Measurements from ENCODE around the gene COL5A3.
"Not testable (repeated sequence)": the region's sequence is repeated elsewhere in the genome, so short reads cannot be mapped to it uniquely, and the experiment has no call there.

COL5A3 gene

DNA sequence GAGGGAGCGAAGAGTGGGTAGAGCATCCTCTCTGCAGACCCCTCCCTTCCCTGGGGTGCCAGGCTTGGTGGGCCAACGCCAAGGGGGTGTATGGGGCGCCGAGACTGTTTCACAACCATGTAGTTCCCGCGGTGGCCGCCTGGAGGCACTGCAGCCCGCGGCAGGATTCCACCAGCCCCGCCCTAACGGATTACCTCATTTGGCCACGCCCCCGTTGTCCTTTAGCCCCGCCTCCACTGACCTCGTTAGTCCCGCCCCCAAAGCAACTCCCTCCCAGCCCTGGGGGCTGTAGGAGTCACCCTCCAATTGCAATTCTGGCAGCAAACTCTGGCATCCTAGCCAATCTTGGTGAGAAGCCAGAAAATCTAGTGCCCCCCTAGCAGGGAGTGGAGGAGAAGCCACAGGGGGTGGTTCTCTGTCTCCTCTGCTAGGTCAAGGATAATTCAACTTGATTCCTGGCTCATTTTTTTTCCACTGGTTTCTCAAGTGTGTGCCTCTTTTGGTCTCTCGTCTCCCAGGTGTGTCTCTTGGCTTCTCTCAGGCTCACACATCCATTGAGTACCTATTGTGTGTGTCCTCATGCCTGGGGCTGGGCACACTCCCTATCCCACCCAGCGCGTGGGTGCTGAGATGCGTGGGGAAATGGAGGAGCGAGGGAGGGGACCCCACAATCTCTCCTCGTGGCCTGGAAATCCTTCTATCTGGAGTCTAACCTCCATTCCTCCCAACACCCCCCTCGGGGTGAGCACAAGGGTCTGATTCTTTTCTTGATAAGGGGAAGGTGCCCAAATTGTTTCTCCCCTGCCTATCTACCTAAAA is 76.0 kb downstream of the COL5A3 start:
- peak in 1 of 2 experiments; percentile 32 for DNase-seq

DNA sequence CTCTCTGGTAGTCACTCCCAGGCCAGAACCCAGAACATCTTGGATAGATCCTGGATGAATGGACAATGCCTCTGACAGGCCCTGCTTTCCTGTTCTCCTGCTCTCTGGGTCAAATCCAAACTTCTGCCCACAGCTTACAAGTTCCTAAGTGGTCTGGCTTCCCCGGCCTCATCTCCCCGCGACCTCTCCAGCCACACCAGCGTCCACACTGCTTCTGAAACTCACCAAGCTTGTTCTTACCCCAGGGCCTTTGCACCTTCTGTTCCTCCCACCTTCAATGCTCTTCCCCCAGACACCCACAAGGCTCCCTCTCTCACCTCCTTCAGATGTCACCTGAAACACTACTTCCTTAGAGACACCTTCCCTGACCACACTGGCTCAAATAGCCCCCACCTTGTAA is 77.5 kb downstream of the COL5A3 start:
- DNase-seq = no peak

DNA sequence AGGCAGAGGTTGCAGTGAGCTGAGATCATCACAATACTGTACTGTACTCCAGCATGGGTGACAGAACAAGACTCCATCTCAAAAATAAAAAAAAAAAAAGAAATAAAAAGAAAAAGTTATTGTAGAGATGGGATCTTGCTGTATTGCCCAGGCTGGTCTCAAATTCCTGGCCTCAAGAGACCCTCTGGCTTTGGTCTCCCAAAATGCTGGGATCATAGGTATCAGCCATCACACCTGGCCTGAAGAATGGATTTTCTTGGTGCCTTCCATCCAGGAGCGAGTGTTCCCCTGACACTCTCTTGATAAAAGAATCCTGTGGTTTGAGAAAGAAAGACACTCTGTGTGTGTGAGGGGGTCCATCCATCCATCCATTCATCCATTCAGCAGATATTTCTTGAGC is 78.7 kb downstream of the COL5A3 start:
- DNase-seq = no peak

DNA sequence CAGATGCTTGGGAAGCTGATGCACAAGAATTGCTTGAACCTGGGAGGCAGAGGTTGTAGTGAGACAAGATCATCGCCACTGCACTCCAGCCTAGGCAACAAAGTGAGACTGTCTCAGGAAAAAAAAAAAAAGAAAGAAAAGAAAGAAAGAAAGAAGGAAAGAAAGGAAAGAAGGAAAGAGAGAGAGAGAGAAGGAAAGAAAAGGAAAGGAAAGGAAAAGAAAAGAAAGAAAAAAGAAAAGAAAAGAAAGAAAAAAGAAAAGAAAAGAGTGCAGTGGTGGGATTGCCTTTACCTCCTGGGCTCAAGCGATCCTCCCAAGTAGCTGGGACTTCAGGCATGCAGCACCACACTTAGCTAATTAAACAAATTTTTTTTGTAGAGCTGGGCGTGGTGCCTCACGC is 86.9 kb downstream of the COL5A3 start:
- DNase-seq = no peak

DNA sequence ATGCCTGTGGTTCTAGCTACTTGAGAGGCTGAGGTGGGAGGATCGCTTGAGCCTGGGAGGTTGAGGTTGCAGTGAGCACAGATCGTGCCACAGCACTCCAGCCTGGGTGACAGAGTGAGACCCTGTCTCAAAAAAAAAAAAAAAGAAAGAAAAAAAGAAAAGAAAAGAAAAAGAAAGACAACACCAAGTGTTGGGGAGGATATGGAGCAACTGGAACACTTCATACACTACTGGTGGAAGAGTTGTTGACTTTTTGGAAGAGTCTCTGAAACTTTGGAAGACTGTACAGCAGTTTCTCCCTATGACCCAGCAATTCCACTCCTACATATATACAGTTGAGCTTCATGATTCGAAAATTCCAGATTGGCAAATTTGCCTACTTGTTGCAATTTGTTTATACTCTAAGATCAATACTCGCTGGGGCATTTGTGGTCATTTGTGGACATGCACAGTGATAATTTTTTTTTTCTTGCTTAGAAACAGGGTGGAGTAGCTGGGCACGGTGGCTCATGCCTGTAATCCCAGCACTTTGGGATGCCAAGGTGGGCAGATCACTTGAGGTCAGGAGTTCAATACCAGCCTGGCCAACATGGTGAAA is 87.4 kb downstream of the COL5A3 start:
- DNase-seq = not testable (repeated sequence)

DNA sequence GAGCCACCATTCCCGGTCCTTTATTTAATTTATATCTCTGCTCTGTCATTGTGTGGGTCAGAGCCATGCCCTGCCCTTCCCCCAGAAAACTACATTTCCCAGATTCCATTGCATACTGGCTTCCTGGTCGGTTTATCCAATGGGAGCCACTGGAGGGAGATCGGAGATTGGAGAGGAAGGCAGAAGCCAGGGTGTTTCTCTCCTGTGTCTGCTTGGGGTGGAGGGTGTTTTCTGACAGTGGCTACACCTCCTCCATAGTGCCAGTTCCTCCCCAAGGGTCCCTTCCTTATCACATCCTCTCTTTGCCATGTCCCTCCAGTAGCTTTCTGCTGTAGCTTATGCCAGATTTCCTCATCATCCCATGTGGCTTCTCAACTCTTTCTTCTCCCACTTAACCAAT is 93.0 kb downstream of the COL5A3 start:
- DNase-seq = no peak

DNA sequence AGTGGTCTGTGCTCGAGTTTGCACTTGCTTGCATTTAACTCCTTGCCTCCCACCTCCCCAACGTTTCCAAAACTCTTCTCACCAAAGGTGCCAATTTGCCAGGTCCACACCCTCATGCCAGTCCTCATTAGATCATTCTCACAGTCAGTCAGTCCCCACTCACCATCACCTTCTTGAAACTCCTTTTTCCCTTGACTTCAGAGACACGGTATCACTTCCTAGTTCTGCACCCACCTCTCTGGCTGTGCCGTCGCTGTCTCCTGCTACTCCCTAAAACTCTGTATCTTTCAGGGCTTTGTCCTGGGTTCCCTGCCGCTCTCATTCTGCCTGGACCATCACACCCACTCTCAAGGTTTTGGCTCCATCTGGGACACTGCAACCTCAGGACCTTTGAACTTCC is 93.6 kb downstream of the COL5A3 start:
- no peak for DNase-seq

DNA sequence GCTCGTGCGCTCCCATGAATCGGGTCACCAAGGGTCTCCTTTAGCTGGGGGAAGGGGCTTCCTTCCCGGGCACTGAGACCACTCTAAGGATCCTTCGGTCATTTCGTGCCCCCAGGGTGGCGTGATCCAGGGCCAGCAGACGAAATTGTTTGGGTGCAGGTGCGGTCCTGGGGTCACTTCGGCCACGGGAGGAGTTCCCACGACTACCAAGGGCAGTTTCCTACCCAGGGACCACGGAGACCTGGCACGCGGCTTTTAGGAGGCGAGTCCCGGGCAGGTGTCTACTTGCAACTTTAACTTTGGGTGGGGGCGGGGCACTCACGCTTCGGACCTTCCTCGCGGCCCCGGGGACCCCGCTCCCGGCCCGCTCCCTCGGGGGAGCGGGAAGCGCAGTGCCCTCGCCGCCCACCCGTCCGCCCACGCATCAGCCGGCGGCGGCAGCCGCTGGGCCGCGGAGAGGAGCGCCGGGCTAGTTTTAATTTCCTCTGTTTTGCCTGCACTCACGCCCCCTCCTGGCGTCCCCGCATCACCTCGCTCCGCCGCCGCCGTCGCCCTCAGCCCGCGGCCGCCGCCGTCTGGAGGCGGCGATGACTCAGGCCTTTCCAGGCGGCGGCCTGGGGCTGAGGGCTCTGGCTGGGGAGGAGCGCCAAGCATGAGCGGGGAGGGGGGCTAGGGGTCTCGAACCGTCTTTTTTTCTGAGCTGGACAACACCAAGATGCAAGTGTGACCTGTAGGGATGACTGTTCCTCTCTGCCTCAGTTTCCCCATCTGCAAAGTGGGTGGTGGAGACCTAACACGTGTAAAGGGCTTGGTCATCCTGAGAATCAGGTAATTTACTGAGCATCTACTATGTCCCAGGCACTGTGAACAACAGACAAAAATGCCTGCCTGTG is 95.7 kb downstream of the COL5A3 start:
- DNase-seq = no peak

DNA sequence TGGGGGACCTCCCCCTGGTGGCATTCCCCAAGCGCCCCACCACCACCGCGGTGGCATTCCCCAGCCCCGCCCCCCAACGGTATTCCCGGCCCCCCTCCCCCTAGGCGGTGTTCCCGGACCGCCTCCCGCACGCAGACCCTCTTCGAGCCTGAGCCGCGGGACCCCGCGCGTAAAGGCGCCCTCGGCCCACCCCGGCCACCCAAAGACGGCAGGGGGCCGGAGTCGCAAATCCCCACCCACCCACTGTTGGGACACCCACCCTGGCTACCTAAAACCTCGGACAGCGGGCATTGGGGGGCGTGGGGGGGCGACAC is 96.3 kb downstream of the COL5A3 start:
- no peak for DNase-seq

DNA sequence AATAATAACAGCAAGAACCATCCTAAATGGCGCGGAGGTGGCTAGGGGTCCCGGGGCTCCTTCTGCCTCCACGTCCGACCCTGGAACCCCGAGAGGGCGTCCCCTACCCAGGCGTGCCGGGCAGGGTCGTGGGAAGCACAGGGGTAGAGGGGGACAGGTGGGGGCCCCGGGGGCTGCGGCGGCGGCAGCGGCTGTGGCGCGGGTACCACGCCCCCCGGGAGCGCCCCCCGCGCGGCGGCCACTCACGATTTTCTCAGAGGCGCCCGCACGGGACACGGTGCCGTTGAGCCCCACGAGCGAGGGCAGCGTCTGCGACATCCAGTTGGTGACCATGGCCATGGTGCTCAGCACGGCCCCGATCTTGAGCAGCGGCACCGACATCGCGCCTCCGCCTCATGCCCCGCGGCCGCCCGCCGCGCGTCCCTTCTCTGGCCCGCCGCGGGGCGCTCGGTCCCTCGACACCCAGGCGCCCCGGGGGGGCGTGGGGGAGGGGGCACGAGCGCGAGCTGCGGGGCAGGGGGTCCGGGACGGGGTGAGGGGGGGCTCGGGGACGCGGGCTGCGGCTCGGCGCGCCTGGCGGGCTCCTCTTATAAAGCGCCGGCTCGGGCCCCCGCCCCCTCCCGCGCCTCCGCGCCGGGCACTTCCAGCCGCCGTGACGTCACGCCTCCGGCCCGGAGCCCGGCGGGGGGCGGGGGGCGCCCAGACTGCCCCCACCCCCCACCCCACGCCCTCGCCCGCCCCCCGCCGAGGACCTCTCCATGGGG is 96.9 kb downstream of the COL5A3 start:
- no peak for DNase-seq

DNA sequence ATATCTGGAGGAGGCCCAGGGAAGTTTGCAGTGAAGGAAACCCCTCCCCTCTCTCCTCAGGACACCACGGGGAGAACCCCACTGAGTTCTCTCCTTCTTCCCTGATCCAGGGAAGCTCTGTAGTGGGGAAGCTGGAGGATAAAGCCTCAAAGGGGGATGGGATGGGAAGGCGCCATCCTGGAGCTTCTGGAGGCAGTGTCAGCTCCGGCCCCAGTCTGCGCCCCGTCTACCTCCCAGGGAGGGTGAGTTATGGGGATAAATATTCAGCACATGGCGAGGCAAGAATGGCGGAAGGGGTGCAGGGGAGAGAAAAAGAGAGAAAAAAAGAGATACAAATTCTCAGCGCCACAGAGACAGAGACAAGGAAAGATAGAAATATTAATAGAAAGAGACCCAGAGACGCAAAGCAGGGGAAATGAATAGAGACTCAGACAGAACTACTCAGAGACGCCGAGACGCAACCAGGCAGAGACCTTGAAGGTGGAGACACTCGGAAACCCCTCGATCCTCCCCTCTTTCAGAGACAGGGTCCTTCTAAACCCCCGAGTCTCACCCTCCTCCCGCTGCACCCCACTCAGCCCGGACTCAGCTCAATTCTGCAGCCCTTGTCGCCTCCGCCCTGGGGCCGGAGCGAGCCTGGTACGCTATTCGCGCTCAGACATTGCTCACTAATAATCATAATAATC is 97.6 kb downstream of the COL5A3 start:
- no peak for DNase-seq

DNA sequence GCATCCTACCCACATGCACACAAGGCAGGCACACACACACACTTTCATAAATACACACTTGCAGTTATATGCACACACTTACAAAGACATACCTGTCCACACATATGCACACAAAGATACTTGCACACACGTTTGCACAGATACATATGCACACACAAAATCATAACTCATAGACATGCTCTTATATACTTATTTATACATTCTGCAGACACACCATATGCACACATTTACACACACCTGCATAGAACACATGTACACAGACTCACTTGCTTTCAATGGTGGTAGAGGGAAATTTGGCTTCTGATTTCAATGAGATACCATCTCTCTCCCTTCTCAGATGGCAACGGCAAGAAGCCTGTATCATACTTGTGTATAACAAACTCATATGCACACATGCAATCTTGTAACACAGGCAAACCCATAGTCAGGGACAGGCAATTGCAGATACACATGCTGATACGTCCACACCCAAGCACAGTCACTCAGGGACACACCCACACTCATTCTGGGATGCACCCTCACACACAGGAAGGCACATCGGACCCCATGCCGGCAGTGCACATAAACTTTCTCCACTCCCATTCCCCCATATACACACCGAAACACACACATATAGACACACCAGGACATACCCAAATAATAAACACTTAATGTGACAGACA is 98.6 kb downstream of the COL5A3 start:
- no peak for DNase-seq

DNA sequence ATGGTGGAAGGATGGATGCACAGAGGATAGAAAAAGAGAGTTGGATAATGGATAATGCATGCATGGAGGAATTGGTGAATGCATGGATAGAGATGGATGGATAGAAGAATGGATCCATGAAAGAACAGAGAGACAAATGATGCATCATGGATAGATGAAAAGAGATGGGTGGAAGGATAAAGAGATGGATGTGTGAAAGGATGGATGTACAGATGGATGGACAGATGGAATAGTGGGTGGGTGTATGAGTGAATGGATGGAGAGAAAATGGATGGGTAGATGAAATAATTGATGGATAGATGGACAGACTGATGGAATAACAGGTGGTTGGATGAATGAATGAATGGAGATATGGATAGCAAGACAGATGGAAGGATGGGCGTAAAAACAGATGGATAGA is 99.7 kb downstream of the COL5A3 start:
- no peak for DNase-seq

All from NCI-H2081 (cell line).